GM18870 (cell line): Measurements from ENCODE around the gene CNFN.

ENCODE experiments used
- ATAC-seq: cut with Tn5 transposase; IDR thresholded peaks from one replicate; pipeline ENCODE4 v1.9.1; 2021; ENCODE audit warnings: moderate library complexity; ENCODE audit not compliant: unreplicated experiment

The CNFN gene

GRCh38 chr19:42376177-42376555 is 13.9 kb downstream of the CNFN start:
- ATAC-seq = no peak

GRCh38 chr19:42375415-42376176 is 14.5 kb downstream of the CNFN start:
- ATAC-seq = no peak

GRCh38 chr19:42374826-42375376 is 15.2 kb downstream of the CNFN start:
- no peak for ATAC-seq

- no peak for ATAC-seq
Measured at GRCh38 chr19:42370626-42371175, 19.4 kb downstream of the CNFN start.

DNA sequence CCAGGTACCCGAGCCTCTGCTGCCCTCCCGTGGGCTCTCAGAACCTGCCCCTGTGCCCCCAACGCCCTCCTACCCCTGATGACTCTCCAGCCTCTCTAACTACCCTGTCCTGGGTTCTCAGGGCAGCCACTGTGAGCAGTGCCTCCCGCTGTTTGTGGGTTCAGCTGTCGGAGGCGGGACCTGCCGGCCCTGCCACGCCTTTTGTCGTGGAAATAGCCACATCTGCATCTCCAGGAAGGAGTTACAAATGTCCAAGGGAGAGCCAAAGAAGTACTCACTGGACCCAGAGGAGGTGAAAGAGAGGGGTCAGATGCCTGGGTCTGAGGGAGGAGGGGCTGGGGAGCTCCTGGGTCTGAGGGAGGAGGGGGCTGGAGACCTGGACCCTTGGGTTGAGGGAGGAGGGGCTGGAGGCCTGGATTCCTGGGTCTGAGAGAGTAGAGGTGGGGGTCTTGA is 20.0 kb downstream of the CNFN start:
- ATAC-seq = no peak

DNA sequence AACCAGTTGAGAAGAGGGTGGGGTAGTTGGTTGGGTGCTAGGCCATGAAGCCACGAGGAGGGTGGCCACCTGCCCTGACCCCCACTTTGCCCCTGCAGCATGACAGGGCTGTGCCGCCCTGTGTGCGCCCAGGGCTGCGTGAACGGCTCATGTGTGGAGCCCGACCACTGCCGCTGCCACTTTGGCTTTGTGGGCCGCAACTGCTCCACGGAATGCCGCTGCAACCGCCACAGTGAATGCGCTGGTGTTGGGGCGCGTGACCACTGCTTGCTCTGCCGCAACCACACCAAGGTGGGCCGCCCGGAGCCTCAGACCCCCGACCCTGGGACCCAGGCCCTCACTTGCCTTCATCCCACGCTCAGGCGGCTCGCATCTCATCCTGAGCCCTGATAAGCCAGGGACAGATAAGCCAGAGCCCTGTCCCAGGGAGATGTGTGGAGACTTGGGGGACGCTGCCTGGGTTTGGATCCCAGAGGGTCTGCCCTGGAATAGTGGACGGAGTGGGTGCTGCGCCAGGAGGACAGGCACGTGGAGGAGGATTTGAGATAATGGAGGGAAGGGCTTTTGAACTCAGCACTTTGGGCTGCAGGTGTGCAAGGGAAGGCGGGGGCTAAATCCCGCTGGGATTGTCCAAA is 20.5 kb downstream of the CNFN start:
- ATAC-seq = no peak

GRCh38 chr19:42368765-42369164 is 21.3 kb downstream of the CNFN start:
- ATAC-seq = no peak

GRCh38 chr19:42368360-42368759 is 21.7 kb downstream of the CNFN start:
- no peak for ATAC-seq

DNA sequence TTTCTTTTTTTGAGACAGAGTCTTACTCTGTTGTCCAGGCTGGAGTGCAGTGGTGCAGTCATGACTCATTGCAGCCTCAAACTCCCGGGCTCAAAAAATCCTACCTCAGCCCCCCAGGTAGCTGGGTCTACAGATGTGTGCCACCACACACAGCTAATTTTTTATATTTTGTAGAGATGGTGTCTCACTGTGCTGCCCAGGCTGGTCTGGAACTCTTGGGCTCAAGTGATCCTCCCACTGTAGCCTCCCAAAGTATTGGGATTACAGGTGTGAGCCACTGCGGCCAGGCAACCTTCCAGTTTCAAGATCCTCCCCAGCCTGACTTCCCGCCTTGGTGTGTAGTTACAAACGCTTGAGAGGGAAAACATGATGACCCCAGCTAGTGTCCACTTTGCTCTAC is 22.2 kb downstream of the CNFN start:
- no peak for ATAC-seq

DNA sequence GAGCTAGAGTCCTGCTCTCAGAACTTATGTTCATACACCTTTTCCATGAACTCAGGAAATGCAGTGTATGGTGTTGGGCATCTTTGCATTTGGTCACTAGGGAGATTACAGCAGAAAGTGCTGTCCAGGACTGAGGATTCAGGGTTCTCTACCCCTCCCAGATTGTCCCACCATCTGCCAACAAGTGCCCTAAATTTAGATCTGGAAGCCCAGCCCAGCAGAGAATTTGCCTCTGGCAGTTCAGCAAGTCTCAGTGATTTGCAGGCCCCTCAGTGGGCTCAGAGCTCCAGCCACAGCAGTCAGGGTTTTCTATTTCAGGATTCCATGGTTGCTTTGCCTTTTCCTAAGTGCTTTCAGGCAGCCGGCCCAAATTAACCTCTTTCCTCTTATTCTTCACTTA is 23.4 kb downstream of the CNFN start:
- ATAC-seq = no peak

GRCh38 chr19:42363614-42364346 is 26.3 kb downstream of the CNFN start:
- ATAC-seq = no peak

- ATAC-seq = no peak
Measured at GRCh38 chr19:42362891-42363440, 27.1 kb downstream of the CNFN start.

- no peak for ATAC-seq
Measured at GRCh38 chr19:42362342-42362741, 27.8 kb downstream of the CNFN start.

GRCh38 chr19:42361545-42361910 is 28.6 kb downstream of the CNFN start:
- no peak for ATAC-seq

DNA sequence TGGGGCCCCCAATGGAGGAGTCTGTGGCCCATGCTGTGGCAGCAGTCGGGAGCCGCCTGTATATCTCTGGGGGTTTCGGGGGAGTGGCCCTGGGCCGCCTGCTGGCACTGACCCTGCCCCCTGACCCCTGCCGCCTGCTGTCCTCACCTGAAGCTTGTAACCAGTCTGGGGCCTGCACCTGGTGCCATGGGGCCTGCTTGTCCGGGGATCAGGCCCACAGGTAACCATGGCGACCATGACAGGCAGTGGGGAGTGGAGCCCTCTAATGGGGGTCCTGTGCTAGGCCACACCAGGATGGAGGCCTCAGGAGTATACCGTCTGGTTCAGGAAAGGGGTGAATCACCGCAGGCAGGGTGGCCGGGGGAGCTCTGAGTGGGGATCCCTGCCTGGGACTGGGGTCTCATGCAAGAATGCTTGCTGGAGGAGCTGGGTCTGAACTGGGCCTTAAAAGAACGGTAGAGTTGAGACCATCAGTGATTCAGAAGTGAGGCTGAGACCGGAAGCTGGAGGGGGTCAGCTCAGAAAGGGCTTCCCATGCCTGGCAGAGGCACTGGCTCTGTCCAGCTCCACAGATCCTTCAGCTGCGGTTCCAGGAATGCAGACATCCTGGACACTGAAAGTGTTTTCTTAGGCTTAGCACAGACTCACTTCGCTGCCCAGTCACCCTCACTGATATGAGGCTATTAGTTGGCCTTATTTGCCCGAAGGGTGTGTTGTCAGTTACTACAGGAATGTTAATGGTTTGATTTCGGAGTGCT is 29.1 kb downstream of the CNFN start:
- ATAC-seq = no peak

GRCh38 chr19:42357290-42357689 is 32.8 kb downstream of the CNFN start:
- ATAC-seq = no peak

GRCh38 chr19:42356686-42357085 is 33.4 kb downstream of the CNFN start:
- no peak for ATAC-seq

- ATAC-seq = no peak
Measured at GRCh38 chr19:42355896-42356295, 34.2 kb downstream of the CNFN start.

- no peak for ATAC-seq
Measured at GRCh38 chr19:42353341-42354015, 36.6 kb downstream of the CNFN start.
